Measurements from ENCODE around the gene LYPD6.

- TF ChIP-seq CTCF (IDR thresholded peaks at IDR 0.05) (no peak), POLR2A (IDR thresholded peaks at IDR 0.05) (no peak)
Observed at GRCh38 chr2:149449017-149449416, 118.6 kb downstream of the LYPD6 start.

Measured in Peyer's patch (tissue), 4 donors.